H1 (cell line): Measurements from ENCODE around the gene ROBO2. TPM values are rescaled to one million over a fixed set of nuclear protein-coding genes. Genes with fewer than 3 reads are reported as not detected.

ENCODE experiments used
- CTCF ChIA-PET: fragments of 300-600 bp; sonication (Branson Sonifier 250); formaldehyde crosslinking; loops from one replicate; lab custom pipeline; 2021; ENCODE audit not compliant: partially characterized antibody; lab: Charles Lee
- POLR2A ChIA-PET: fragments of 300-600 bp; sonication (Branson Sonifier 250); formaldehyde crosslinking; loops from one replicate; lab custom pipeline; 2021; ENCODE audit warnings: inconsistent platforms; ENCODE audit not compliant: partially characterized antibody; lab: Charles Lee
- DNase-seq, 2 experiments: peaks; one replicate each; pipeline versions ENCODE4 v3.0.0 to v3.0.0-alpha.2; 2010 to 2022; ENCODE audit warnings: low spot score in 2 of 2, low read depth in 1 of 2, mixed read lengths in 1 of 2
- FAIRE-seq: peaks from 2 replicates; lab custom pipeline; 2011; peaks lifted over from hg19 to GRCh38; lab: Jason Lieb, UNC
- H2AFZ ChIP-seq: 2 replicates; pipeline ENCODE4 v1.8.1; 2012; ENCODE audit warnings: low read length, inconsistent platforms
- H2AK5ac ChIP-seq: 2 replicates; pipeline ENCODE4 v1.6.1; 2013; ENCODE audit warnings: low read depth, low read length
- H2BK120ac ChIP-seq: replicated peaks from 2 replicates; pipeline ENCODE3; 2013; ENCODE audit warnings: low read depth, low read length, inconsistent platforms
- H2BK12ac ChIP-seq: 2 replicates; pipeline ENCODE4 v1.6.1; 2013; ENCODE audit warnings: low read depth, low read length
- H2BK15ac ChIP-seq: 2 replicates; pipeline ENCODE4 v1.6.1; 2013; ENCODE audit warnings: low read length
- H2BK20ac ChIP-seq: 2 replicates; pipeline ENCODE4 v1.6.1; 2013; ENCODE audit warnings: low read length
- H2BK5ac ChIP-seq: 2 replicates; pipeline ENCODE4 v1.6.1; 2013; ENCODE audit warnings: low read depth, low read length
- H3K14ac ChIP-seq: 2 replicates; pipeline ENCODE4 v1.6.1; 2013; ENCODE audit warnings: inconsistent platforms; ENCODE audit not compliant: insufficient read length
- H3K18ac ChIP-seq: 2 replicates; pipeline ENCODE4 v1.6.1; 2013; ENCODE audit warnings: low read length; ENCODE audit errors: extremely low read depth
- H3K23ac ChIP-seq: 2 replicates; pipeline ENCODE4 v1.6.1; 2013; ENCODE audit warnings: inconsistent platforms; ENCODE audit not compliant: insufficient read length
- H3K23me2 ChIP-seq: 2 replicates; pipeline ENCODE4 v1.6.1; 2013; ENCODE audit warnings: low read depth, low read length
- H3K27ac ChIP-seq: 2 replicates; pipeline ENCODE4 v1.6.1; 2011; ENCODE audit warnings: low read depth, low read length, inconsistent platforms
- H3K27me3 ChIP-seq, 4 experiments: replicated peaks in 1 of 4; 1 replicate in 1 of 4; 2 replicates in 3 of 4; pipeline versions ENCODE4 v1.6.1 to v1.8.1; 2011 to 2013; ENCODE audit warnings: low read length in 3 of 4, mild to moderate bottlenecking in 3 of 4, inconsistent platforms in 2 of 4, mixed read lengths in 2 of 4, moderate library complexity in 1 of 4; ENCODE audit not compliant: control insufficient read depth in 3 of 4, insufficient read depth in 3 of 4; ENCODE audit errors: extremely low read depth in 1 of 4
- H3K36me3 ChIP-seq, 4 experiments: 2 replicates each; pipeline versions ENCODE4 v1.6.1 to v1.8.1; 2011 to 2013; ENCODE audit warnings: mild to moderate bottlenecking in 4 of 4, low read length in 3 of 4, moderate library complexity in 2 of 4, control low read depth in 1 of 4, inconsistent platforms in 1 of 4; ENCODE audit not compliant: insufficient read depth in 4 of 4, control insufficient read depth in 2 of 4
- H3K4ac ChIP-seq: replicated peaks from 2 replicates; pipeline ENCODE3; 2013; ENCODE audit warnings: low read length, low read depth, mixed read lengths, inconsistent platforms; ENCODE audit not compliant: insufficient read length
- H3K4me1 ChIP-seq, 4 experiments: replicated peaks in 1 of 4; 1 replicate in 1 of 4; 2 replicates in 3 of 4; pipeline versions ENCODE4 v1.6.1 to v1.8.1; 2011 to 2013; ENCODE audit warnings: low read length in 3 of 4, inconsistent platforms in 2 of 4, mixed read lengths in 1 of 4; ENCODE audit not compliant: insufficient read depth in 4 of 4, control insufficient read depth in 3 of 4
- H3K4me2 ChIP-seq, 2 experiments: 2 replicates each; pipeline versions ENCODE4 v1.6.1 to v1.8.1; 2011 to 2013; ENCODE audit warnings: low read depth in 2 of 2, low read length in 2 of 2, control low read depth in 1 of 2, inconsistent platforms in 1 of 2, mild to moderate bottlenecking in 1 of 2; ENCODE audit not compliant: insufficient read depth in 1 of 2
- H3K4me3 ChIP-seq, 4 experiments: fragments of 200-600, 300-600 bp in 1 of 4; sonication (generic), shearing (Covaris generic), sonication (Bioruptor Twin) in 1 of 4; 2 replicates each; pipeline versions ENCODE4 v1.5.1 to v1.8.1; 2011 to 2016; ENCODE audit warnings: low read length in 4 of 4, low read depth in 3 of 4, control low read depth in 2 of 4, inconsistent platforms in 2 of 4, mild to moderate bottlenecking in 2 of 4, mixed read lengths in 1 of 4, moderate library complexity in 1 of 4; ENCODE audit not compliant: insufficient read depth in 2 of 4; ENCODE audit errors: extremely low read depth in 1 of 4
- H3K56ac ChIP-seq: replicated peaks from 2 replicates; pipeline ENCODE3; 2013; ENCODE audit warnings: low read depth, mild to moderate bottlenecking, mixed read lengths, low read length, inconsistent platforms; ENCODE audit not compliant: insufficient read length
- H3K79me1 ChIP-seq: 2 replicates; pipeline ENCODE4 v1.6.1; 2013; ENCODE audit warnings: low read depth, low read length, control low read depth
- H3K79me2 ChIP-seq, 2 experiments: 2 replicates each; pipeline versions ENCODE4 v1.6.1 to v1.8.1; 2012 to 2013; ENCODE audit warnings: low read length in 2 of 2, mild to moderate bottlenecking in 2 of 2, inconsistent platforms in 1 of 2; ENCODE audit not compliant: insufficient read depth in 2 of 2, control insufficient read depth in 1 of 2
- H3K9ac ChIP-seq, 4 experiments: replicated peaks in 1 of 4; 1 replicate in 1 of 4; 2 replicates in 3 of 4; pipeline versions ENCODE4 v1.6.1 to v1.8.1; 2011 to 2013; ENCODE audit warnings: low read depth in 3 of 4, low read length in 3 of 4, control low read depth in 2 of 4, mild to moderate bottlenecking in 2 of 4, moderate library complexity in 2 of 4, inconsistent platforms in 1 of 4; ENCODE audit errors: extremely low read depth in 1 of 4
- H3K9me3 ChIP-seq, 2 experiments: 2 replicates each; pipeline versions ENCODE4 v1.6.1 to v1.8.1; 2012 to 2013; ENCODE audit warnings: mild to moderate bottlenecking in 2 of 2, moderate library complexity in 2 of 2, control low read depth in 1 of 2, inconsistent platforms in 1 of 2, low read depth in 1 of 2, low read length in 1 of 2, mixed read lengths in 1 of 2; ENCODE audit not compliant: insufficient read depth in 2 of 2
- H4K20me1 ChIP-seq, 2 experiments: replicated peaks in 1 of 2; 2 replicates each; pipeline versions ENCODE3 to v1.8.1; 2011 to 2013; ENCODE audit warnings: inconsistent platforms in 2 of 2, low read length in 2 of 2, mild to moderate bottlenecking in 1 of 2; ENCODE audit not compliant: insufficient read depth in 2 of 2, control insufficient read depth in 1 of 2
- H4K5ac ChIP-seq: 2 replicates; pipeline ENCODE4 v1.6.1; 2013; ENCODE audit warnings: low read length, low read depth, mixed read lengths, inconsistent platforms; ENCODE audit not compliant: insufficient read length
- H4K8ac ChIP-seq: 2 replicates; pipeline ENCODE4 v1.8.0; 2013; ENCODE audit warnings: mild to moderate bottlenecking, moderate library complexity, low read length, inconsistent platforms; ENCODE audit not compliant: insufficient read depth; ENCODE audit errors: extremely low read depth
- H4K91ac ChIP-seq: replicated peaks from 2 replicates; pipeline ENCODE3; 2013; ENCODE audit warnings: low read length, mixed read lengths, inconsistent platforms; ENCODE audit not compliant: insufficient read length
- BCL11A ChIP-seq, 2 experiments: IDR thresholded peaks; one replicate each; pipeline ENCODE4 v1.6.1; 2011; ENCODE audit warnings: low read depth in 2 of 2, low read length in 2 of 2, mild to moderate bottlenecking in 2 of 2
- CEBPB ChIP-seq: IDR thresholded peaks from 2 replicates; pipeline ENCODE4 v1.6.1; 2012; ENCODE audit warnings: low read depth, low read length
- GABPA ChIP-seq: IDR thresholded peaks from 2 replicates; pipeline ENCODE4 v1.6.1; 2011; ENCODE audit warnings: mild to moderate bottlenecking, low read length, moderate library complexity, borderline replicate concordance; ENCODE audit not compliant: insufficient read depth
- JUND ChIP-seq: IDR thresholded peaks from 2 replicates; pipeline ENCODE4 v1.6.1; 2011; ENCODE audit warnings: mild to moderate bottlenecking, improper control_type of control experiment, low read length
- KDM4A ChIP-seq: IDR thresholded peaks from one replicate; pipeline ENCODE4 v1.7.1; 2012; ENCODE audit warnings: low read depth, mild to moderate bottlenecking, moderate library complexity, low read length, inconsistent platforms; ENCODE audit not compliant: severe bottlenecking
- MAFK ChIP-seq: IDR thresholded peaks from 2 replicates; pipeline ENCODE4 v1.6.1; 2012; ENCODE audit warnings: low read depth, mild to moderate bottlenecking, improper control_type of control experiment, low read length
- PHF8 ChIP-seq: fragments of 200-600 bp; sonication (generic); conservative IDR thresholded peaks from 2 replicates; pipeline ENCODE4 v1.7.1; 2012; ENCODE audit warnings: low read depth, mild to moderate bottlenecking, inconsistent platforms, low read length, moderate library complexity
- POLR2AphosphoS5 ChIP-seq: IDR thresholded peaks from 2 replicates; pipeline ENCODE4 v1.6.1; 2011; ENCODE audit warnings: low read depth, low read length
- RNF2 ChIP-seq: fragments of 200-900, 300-1000 bp; sonication (generic); IDR thresholded peaks from 2 replicates; pipeline ENCODE4 v1.7.1; 2016; ENCODE audit warnings: borderline replicate concordance, low read depth, mild to moderate bottlenecking, antibody characterized with exemption, low read length; ENCODE audit not compliant: poor library complexity, severe bottlenecking; ENCODE audit errors: missing control alignments
- SIN3A ChIP-seq, 2 experiments: IDR thresholded peaks in 1 of 2; conservative IDR thresholded peaks in 1 of 2; 2 replicates each; pipeline ENCODE4 v1.6.1; 2011 to 2012; ENCODE audit warnings: low read length in 2 of 2, improper control_type of control experiment in 1 of 2, low read depth in 1 of 2, mild to moderate bottlenecking in 1 of 2
- SIRT6 ChIP-seq: IDR thresholded peaks from one replicate; pipeline ENCODE4 v1.7.1; 2012; ENCODE audit warnings: low read length, inconsistent platforms
- SIX5 ChIP-seq: IDR thresholded peaks from 2 replicates; pipeline ENCODE4 v1.6.1; 2011; ENCODE audit warnings: mild to moderate bottlenecking, low read depth, low read length
- TBP ChIP-seq: IDR thresholded peaks from 2 replicates; pipeline ENCODE4 v1.6.1; 2011; ENCODE audit warnings: low read depth, low read length, improper control_type of control experiment
- WGBS, 2 experiments: shearing (Covaris generic) in 1 of 2; methylation state at CpG; one replicate each; pipeline versions ENCODE4 v1.1.6 to v1.1.7; 2013 to 2015; ENCODE audit warnings: low lambda C conversion rate in 2 of 2, mixed read lengths in 2 of 2, inconsistent platforms in 1 of 2, low coverage in 1 of 2, missing lambda C conversion rate in 1 of 2; ENCODE audit not compliant: insufficient replicate concordance in 2 of 2, insufficient coverage in 1 of 2, insufficient read length in 1 of 2; ENCODE audit errors: extremely low coverage in 1 of 2, missing lambda C conversion rate in 1 of 2; 5-methylcytosine and 5-hydroxymethylcytosine counted together
- polyA plus RNA-seq, 7 experiments: library from polyadenylated mRNA; depleted of rRNA in 3 of 7; stranded (reverse) in 5 of 7; unstranded in 2 of 7; fragments of >200 nt in 5 of 7; fragments of 200-250 nt in 2 of 7; gene quantifications; 1 replicate in 5 of 7; 2 replicates in 1 of 7; 4 replicates in 1 of 7; pipeline versions ENCODE4 v1.2.1 to v1.2.3, GENCODE V29; 2011 to 2013; ENCODE audit warnings: missing spikeins in 2 of 7, mixed read lengths in 2 of 7
- total RNA-seq: library from RNA; stranded (reverse); fragmentation: NEBNext Ultra II Directional; extraction: Animal tissue kit (Norgen Biotek cat#: 25700); gene quantifications from 2 replicates; pipeline ENCODE4 v1.2.1, GENCODE V29; 2021
- TF ChIP-seq, protein P1 (sequence below): IDR thresholded peaks from 2 replicates; pipeline ENCODE4 v1.6.1; 2011; ENCODE audit warnings: low read length, improper control_type of control experiment

The ROBO2 gene
- total and polyA plus RNA-seq, 2 of the 8 experiments (the other 6 are each of a cell fraction or from before 2014, with no cell fraction given): 1.5 to 2.9 TPM

DNA sequence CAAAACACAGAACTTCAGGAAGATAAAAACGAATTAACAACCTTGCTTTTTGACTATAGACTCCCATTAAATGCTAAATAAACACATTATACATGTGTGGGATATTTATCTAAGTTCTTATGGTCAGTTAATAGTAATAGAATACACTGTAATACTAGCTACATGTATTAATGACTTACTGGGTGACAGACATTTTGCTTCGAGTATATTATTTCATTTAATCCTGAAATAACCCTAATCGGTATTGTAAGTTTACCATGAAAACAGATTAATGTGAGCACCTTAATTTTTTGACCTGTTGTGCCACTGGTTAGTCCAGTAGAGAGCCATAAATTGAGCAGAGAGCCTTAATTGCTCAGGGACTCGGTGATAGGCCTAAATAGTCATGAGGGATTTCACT, 151.1 kb downstream of the ROBO2 start:
- FAIRE-seq (no peak), DNase-seq (no peak)
- no peaks in the 10 kb centered on the region for H3K27me3 ChIP-seq
- no peak overlapping the region for H2AFZ ChIP-seq
- H3K14ac ChIP-seq: no peak overlapping the region
- H2BK15ac ChIP-seq: no peak overlapping the region
- H3K9ac ChIP-seq: no peak overlapping the region
- H4K91ac ChIP-seq: no peak overlapping the region
- H2BK12ac ChIP-seq: no peak overlapping the region
- H3K18ac ChIP-seq: no peak overlapping the region
- no peak overlapping the region for H4K5ac ChIP-seq
- no peak overlapping the region for H3K27ac ChIP-seq
- no peak overlapping the region for H2BK120ac ChIP-seq
- H4K20me1 ChIP-seq: no peaks in the 10 kb centered on the region
- H3K4ac ChIP-seq: no peak overlapping the region
- H3K36me3 ChIP-seq: no peaks in the 10 kb centered on the region
- no peaks in the 10 kb centered on the region for H3K9me3 ChIP-seq
- H2AK5ac ChIP-seq: no peak overlapping the region
- H3K56ac ChIP-seq: no peak overlapping the region
- CTCF ChIA-PET: interaction anchor here (2.4 kb wide), 1 partner anchor 33 kb away, joined by 6 read pairs; no protein-coding TSS in a partner anchor
- TF ChIP-seq MAFK (no peak), BCL11A (IDR thresholded peaks at IDR 0.05; ENCODE audit: low read depth in 2 of 2, low read length in 2 of 2) (no peak), KDM4A (no peak), SIRT6 (no peak), CEBPB (no peak), GABPA (no peak), PHF8 (no peak), SIN3A (conservative IDR thresholded peaks at IDR 0.05 in 1 of 2, IDR thresholded peaks at IDR 0.05 in 1 of 2; ENCODE audit: low read depth in 1 of 2, low read length in 2 of 2) (no peak), RNF2 (no peak), POLR2AphosphoS5 (no peak), TBP (no peak), SIX5 (no peak), JUND (no peak)
- TF ChIP-seq, protein P1, sequence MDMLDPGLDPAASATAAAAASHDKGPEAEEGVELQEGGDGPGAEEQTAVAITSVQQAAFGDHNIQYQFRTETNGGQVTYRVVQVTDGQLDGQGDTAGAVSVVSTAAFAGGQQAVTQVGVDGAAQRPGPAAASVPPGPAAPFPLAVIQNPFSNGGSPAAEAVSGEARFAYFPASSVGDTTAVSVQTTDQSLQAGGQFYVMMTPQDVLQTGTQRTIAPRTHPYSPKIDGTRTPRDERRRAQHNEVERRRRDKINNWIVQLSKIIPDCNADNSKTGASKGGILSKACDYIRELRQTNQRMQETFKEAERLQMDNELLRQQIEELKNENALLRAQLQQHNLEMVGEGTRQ: no peak
- TF ChIP-seq, all 59 proteins: peak for 0
- POLR2A ChIA-PET: no interaction called here
- Histone ChIP-seq H3K4me3 (no peak overlapping the region), H3K4me1 (peaks cover 0 to 2% (median 0%) of the 10 kb centered on the region in 4 experiments; a peak in 1 of 7 replicates), H2BK5ac (no peak overlapping the region), H2BK20ac (no peak overlapping the region), H3K79me1 (no peaks in the 10 kb centered on the region), H3K4me2 (no peak overlapping the region), H3K23me2 (no peaks in the 10 kb centered on the region), H3K79me2 (no peaks in the 10 kb centered on the region), H4K8ac (no peak overlapping the region), H3K23ac (no peak overlapping the region)
- WGBS, 2 experiments: 89% methylated on average over 4 of the region's 4 CpGs; no CpG with 5 or more reads in 1 of the 2 experiments
